Fibroblast of lung (primary cell): Measurements from ENCODE around the gene TMEM235.

Source experiments
- CTCF ChIP-seq, 2 donors: IDR thresholded peaks in 1 of 2; conservative IDR thresholded peaks in 1 of 2; 1 replicate in 1 of 2; 2 replicates in 1 of 2; pipeline ENCODE4 v1.5.1; 2011 to 2012; ENCODE audit warnings: low read length in 2 of 2, control low read depth in 1 of 2, inconsistent platforms in 1 of 2, low read depth in 1 of 2, mild to moderate bottlenecking in 1 of 2
- EZH2 ChIP-seq: IDR thresholded peaks from 2 replicates; pipeline ENCODE4 v1.5.1; 2012; ENCODE audit warnings: low read length, control low read depth, mild to moderate bottlenecking; ENCODE audit errors: missing control alignments

- no peak for TF ChIP-seq EZH2
- TF ChIP-seq CTCF (conservative IDR thresholded peaks at IDR 0.05 in 1 of 2, IDR thresholded peaks at IDR 0.05 in 1 of 2; ENCODE audit: low read depth in 1 of 2, low read length in 2 of 2), result no peak
Measured at GRCh38 chr17:78267253-78268073, 36.0 kb downstream of the TMEM235 start.
